Prostate gland (tissue), 2 donors: ENCODE results near the gene PCIF1. TPM values are rescaled to one million over a fixed set of nuclear protein-coding genes. Genes with fewer than 3 reads are reported as not detected.

Source experiments
- DNase-seq: peaks from one replicate; pipeline ENCODE4 v3.0.0-alpha.2; 2019; ENCODE audit warnings: low spot score
- H3K27ac ChIP-seq, 2 donors: fragments of 200-600 bp; sonication (generic); 2 replicates each; pipeline ENCODE4 v1.5.1; 2017 to 2019
- H3K27me3 ChIP-seq: fragments of 200-600 bp; sonication (generic); replicated peaks from 2 replicates; pipeline ENCODE4 v1.5.1; 2019; ENCODE audit not compliant: insufficient read depth
- H3K36me3 ChIP-seq, 2 donors: fragments of 200-600 bp; sonication (generic); 1 replicate in 1 of 2; 2 replicates in 1 of 2; pipeline versions ENCODE4 v1.5.1 to v1.8.1; 2017 to 2019
- H3K4me1 ChIP-seq: fragments of 200-600 bp; sonication (generic); replicated peaks from 2 replicates; pipeline ENCODE4 v1.5.1; 2019
- H3K4me3 ChIP-seq, 2 donors: fragments of 200-600 bp; sonication (generic); 2 replicates each; pipeline ENCODE4 v1.5.1; 2017 to 2019
- H3K9me3 ChIP-seq: fragments of 200-600 bp; sonication (generic); 2 replicates; pipeline ENCODE4 v1.5.1; 2017
- CTCF ChIP-seq, 4 experiments: fragments of 200-600 bp in 2 of 4; fragments of 450-650 bp in 2 of 4; sonication (generic) in 2 of 4; IDR thresholded peaks; 1 replicate in 3 of 4; 2 replicates in 1 of 4; pipeline ENCODE4 v1.5.1; 2016 to 2019; ENCODE audit warnings: antibody characterized with exemption in 4 of 4, mild to moderate bottlenecking in 2 of 4, moderate library complexity in 2 of 4
- POLR2A ChIP-seq: fragments of 450-650 bp; IDR thresholded peaks from one replicate; pipeline ENCODE4 v1.6.1; 2016; ENCODE audit warnings: antibody characterized with exemption, mild to moderate bottlenecking
- POLR2AphosphoS5 ChIP-seq: sonication (generic); formaldehyde crosslinking; IDR thresholded peaks from one replicate; pipeline ENCODE4 v1.6.1; 2017; ENCODE audit warnings: antibody characterized with exemption
- WGBS: methylation state at CpG from one replicate; pipeline ENCODE4 v1.1.5; 2018; 5-methylcytosine and 5-hydroxymethylcytosine counted together
- intact Hi-C: fragments of 100-400 bp; cut with DNase I; formaldehyde crosslinking; loops from one replicate; pipeline ENCODE4 v1.14.2; 2022
- total RNA-seq, 2 donors: library from RNA; depleted of rRNA; stranded (reverse); fragments of >200 nt; gene quantifications; one replicate each; pipeline ENCODE4 v1.1.0, GENCODE V29; 2016

Gene PCIF1
- total RNA-seq, 2 donors from 2014 or later = 39.8 to 54.9 TPM

DNA sequence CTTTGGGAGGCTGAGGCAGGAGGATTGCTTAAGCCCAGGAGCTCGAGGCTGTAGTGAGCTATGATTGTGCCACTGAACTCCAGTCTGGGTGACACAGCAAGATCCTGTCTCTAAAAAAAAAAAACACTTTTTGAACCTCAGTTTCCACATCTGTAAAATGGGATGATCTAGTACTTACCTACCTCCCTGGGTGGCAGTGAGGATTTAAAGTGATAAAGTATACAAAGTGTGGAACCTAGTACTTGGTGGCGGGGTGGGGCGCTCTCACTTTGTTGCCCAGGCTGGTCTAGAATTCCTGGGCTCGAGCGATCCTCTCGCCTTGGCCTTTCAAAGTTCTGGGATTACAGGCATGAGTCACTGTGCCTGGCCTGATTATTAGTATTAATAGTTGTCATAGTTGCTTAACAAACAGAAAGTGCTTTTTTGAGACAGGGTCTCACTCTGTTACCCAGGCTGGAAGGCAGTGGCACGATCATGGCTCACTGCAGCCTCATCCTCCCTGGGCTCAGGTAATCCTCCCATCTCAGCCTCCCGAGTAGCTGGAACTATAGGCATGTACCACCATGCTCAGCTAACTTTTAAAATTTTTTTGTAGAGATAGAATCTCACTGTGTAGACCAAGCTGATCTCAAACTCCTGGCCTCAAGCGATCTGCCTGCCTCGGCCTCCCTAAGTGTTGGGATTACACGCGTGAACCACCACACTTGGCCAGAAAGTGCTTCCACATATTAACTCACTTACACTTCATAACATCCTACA is 15.5 kb upstream of the PCIF1 start:
- no peak for DNase-seq
- 77% methylated on average over 12 of the region's 12 CpGs for WGBS
- TF ChIP-seq POLR2A (no peak), CTCF (IDR thresholded peaks at IDR 0.05) (no peak), POLR2AphosphoS5 (no peak)
- intact Hi-C loops = no loop called here
- Histone ChIP-seq H3K27ac (peak overlapping the region; percentile 7 to 45), H3K4me1 (no peaks in the 10 kb centered on the region), H3K27me3 (no peaks in the 10 kb centered on the region), H3K36me3 (no peaks in the 10 kb centered on the region), H3K9me3 (no peaks in the 10 kb centered on the region), H3K4me3 (no peak overlapping the region)

DNA sequence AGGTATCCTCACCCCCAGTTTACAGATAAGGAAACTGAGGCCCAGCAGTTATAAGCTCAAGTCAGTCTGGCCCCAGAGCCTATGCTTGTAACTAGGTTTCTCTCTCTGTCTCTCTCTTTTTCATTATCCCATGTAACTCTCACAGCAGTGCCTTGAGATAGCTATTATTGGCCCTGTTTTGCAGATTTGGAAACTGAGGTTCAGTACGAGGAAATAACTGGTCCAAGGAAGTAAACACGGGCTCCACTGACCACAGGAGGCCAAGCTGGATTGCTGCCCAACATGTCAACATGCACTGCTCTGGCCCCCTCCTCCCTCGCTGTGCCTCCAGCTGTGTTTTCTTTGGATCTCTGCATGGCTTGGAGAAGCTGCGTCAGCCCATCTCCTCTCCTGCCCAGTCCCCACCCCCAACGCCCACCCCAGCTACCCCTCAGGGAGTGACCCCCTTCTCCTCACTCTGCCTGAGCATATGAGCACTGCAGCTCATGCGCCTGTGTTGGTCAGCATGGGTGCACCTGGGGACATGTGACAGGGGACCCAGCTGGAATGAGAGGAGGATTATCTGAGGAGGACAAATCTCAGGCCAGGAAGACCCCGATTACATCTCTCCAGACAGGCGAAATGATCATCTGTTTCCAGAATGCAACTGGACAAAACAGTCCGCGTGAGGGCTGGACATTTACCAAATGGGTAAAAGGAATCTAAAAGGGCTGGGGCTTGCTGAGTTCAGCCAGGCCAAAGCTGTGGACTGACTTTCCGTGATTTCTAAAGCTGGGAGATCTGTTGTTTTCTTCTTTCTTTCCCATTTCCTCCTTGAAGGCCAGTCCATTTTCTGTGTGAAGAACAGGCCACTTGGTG is 14.7 kb upstream of the PCIF1 start:
- no peak for DNase-seq
- 43% methylated on average over 11 of the region's 11 CpGs for WGBS
- H3K4me1 ChIP-seq = no peaks in the 10 kb centered on the region
- H3K27me3 ChIP-seq = no peaks in the 10 kb centered on the region
- intact Hi-C loops = no loop called here
- no peaks in the 10 kb centered on the region for H3K36me3 ChIP-seq
- H3K9me3 ChIP-seq = no peaks in the 10 kb centered on the region
- no peak for TF ChIP-seq CTCF (IDR thresholded peaks at IDR 0.05)
- no peak for TF ChIP-seq POLR2AphosphoS5
- TF ChIP-seq POLR2A = no peak
- no peak overlapping the region for H3K4me3 ChIP-seq
- peak overlapping the region; percentile 3 to 4 for H3K27ac ChIP-seq

DNA sequence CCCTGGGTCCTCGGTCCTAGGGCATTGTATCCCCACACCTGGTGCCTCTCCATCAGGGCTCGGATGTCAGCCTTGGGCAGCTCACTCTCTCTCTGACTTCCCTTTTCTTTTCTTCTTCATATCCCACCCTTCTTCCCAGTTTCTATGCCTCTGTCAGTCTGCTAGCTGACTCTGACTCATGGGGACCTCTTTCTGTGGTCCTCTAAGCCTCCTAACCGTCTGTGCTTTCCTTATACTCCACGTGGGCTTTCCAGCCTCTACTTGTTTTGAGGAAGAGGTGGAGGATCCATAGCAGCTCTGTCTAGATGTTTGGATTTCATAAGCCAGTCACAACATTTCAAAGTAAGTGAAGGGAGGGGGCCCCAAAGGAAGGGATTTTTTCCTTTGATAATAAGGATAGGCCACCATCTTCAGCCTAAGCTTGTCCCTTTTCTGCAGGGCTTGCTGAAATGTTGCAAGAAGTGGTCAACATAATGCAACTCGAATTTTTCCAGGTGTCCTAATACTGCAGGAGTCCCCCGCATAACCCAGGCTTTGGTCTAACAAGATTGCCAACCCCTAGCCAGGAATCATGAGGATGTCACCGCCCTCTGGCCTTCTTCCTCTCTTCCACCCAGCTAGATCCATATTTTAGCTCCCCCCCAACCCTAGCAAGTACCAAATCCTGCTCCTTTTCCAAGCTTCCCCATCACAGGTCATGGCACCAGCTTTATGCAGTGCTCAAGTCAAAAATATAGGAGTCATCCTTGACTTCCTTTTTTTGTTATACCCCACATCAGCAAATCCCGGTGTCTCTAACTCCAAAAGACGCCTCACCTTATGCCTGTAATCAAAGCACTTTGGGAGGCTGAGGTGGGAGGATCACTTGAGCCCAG is 13.8 kb upstream of the PCIF1 start:
- WGBS = 73% methylated on average over 9 of the region's 9 CpGs
- DNase-seq = no peak
- no peak for TF ChIP-seq POLR2AphosphoS5
- TF ChIP-seq CTCF (IDR thresholded peaks at IDR 0.05) = no peak
- no peak for TF ChIP-seq POLR2A
- no peaks in the 10 kb centered on the region for H3K27me3 ChIP-seq
- no peaks in the 10 kb centered on the region for H3K4me1 ChIP-seq
- peak overlapping the region in 1 of 2 donors; percentile 3 for H3K27ac ChIP-seq
- H3K4me3 ChIP-seq = no peak overlapping the region
- H3K9me3 ChIP-seq = no peaks in the 10 kb centered on the region
- no peaks in the 10 kb centered on the region for H3K36me3 ChIP-seq
- intact Hi-C loops = no loop called here

GRCh38 chr20:45921337-45922189 is 12.9 kb upstream of the PCIF1 start:
- Histone ChIP-seq H3K27ac (no peak overlapping the region), H3K4me1 (no peaks in the 10 kb centered on the region), H3K9me3 (no peaks in the 10 kb centered on the region), H3K4me3 (no peak overlapping the region), H3K27me3 (no peaks in the 10 kb centered on the region), H3K36me3 (no peaks in the 10 kb centered on the region)
- intact Hi-C loops = no loop called here
- no peak for DNase-seq
- TF ChIP-seq CTCF (IDR thresholded peaks at IDR 0.05) (no peak), POLR2A (no peak), POLR2AphosphoS5 (no peak)
- 83% methylated on average over 11 of the region's 11 CpGs for WGBS
